DND-41 (cell line): Measurements from ENCODE around the gene CNTLN.

ENCODE experiments used
- ATAC-seq: fragments of 200-7000 bp; cut with Tn5 transposase; 3 replicates; pipeline ENCODE4 v1.9.1; 2021; ENCODE audit warnings: low read depth; ENCODE audit not compliant: insufficient read depth
- DNase-seq: peaks from one replicate; pipeline ENCODE4 v3.0.0-alpha.2; 2020
- H2AFZ ChIP-seq: 2 replicates; pipeline ENCODE4 v1.6.0; 2012; ENCODE audit warnings: low read depth, low read length
- H3K27ac ChIP-seq: 2 replicates; pipeline ENCODE4 v1.5.1; 2012; ENCODE audit warnings: low read length, inconsistent platforms
- H3K27me3 ChIP-seq: fragments of 200-600 bp; sonication (generic); 2 replicates; pipeline ENCODE4 v1.6.0; 2012; ENCODE audit warnings: low read length, mild to moderate bottlenecking, inconsistent platforms; ENCODE audit not compliant: insufficient read depth, poor library complexity
- H3K36me3 ChIP-seq: 2 replicates; pipeline ENCODE4 v1.5.1; 2012; ENCODE audit warnings: low read length, inconsistent platforms; ENCODE audit not compliant: insufficient read depth
- H3K4me1 ChIP-seq: 2 replicates; pipeline ENCODE4 v1.5.1; 2012; ENCODE audit warnings: mild to moderate bottlenecking, low read length; ENCODE audit not compliant: insufficient read depth
- H3K4me2 ChIP-seq: 2 replicates; pipeline ENCODE4 v1.6.0; 2012; ENCODE audit warnings: mild to moderate bottlenecking, moderate library complexity, low read length, inconsistent platforms; ENCODE audit not compliant: insufficient read depth
- H3K4me3 ChIP-seq, 2 experiments: fragments of 200-600 bp in 1 of 2; shearing (Covaris generic) in 1 of 2; 2 replicates each; pipeline ENCODE4 v1.5.1; 2012 to 2016; ENCODE audit warnings: inconsistent platforms in 2 of 2, low read length in 2 of 2, mild to moderate bottlenecking in 2 of 2, low read depth in 1 of 2, moderate library complexity in 1 of 2
- H3K79me2 ChIP-seq: 2 replicates; pipeline ENCODE4 v1.6.0; 2012; ENCODE audit warnings: low read length, inconsistent platforms; ENCODE audit not compliant: insufficient read depth
- H3K9ac ChIP-seq: 2 replicates; pipeline ENCODE4 v1.6.0; 2012; ENCODE audit warnings: low read depth, mild to moderate bottlenecking, inconsistent platforms, low read length, moderate library complexity
- H3K9me3 ChIP-seq: 2 replicates; pipeline ENCODE4 v1.5.1; 2012; ENCODE audit warnings: low read length, moderate library complexity, mild to moderate bottlenecking, inconsistent platforms; ENCODE audit not compliant: insufficient read depth, severe bottlenecking
- H4K20me1 ChIP-seq: 2 replicates; pipeline ENCODE4 v1.6.0; 2012; ENCODE audit warnings: low read length; ENCODE audit not compliant: insufficient read depth
- CTCF ChIP-seq: IDR thresholded peaks from 2 replicates; pipeline ENCODE4 v1.5.1; 2012; ENCODE audit warnings: borderline replicate concordance, low read length, moderate library complexity, mild to moderate bottlenecking; ENCODE audit not compliant: poor library complexity, severe bottlenecking; ENCODE audit errors: extremely low read depth
- EZH2 ChIP-seq: IDR thresholded peaks from 3 replicates; pipeline ENCODE4 v1.6.1; 2012; ENCODE audit warnings: borderline replicate concordance, low read depth, mild to moderate bottlenecking, moderate library complexity, low read length, inconsistent platforms; ENCODE audit not compliant: severe bottlenecking

The CNTLN gene

GRCh38 chr9:17531642-17532254, 396.9 kb downstream of the CNTLN start:
- Histone ChIP-seq H3K79me2 (no peaks in the 10 kb centered on the region), H3K4me2 (no peak overlapping the region; the same call in 1 of the 2 replicates), H3K27me3 (no peaks in the 10 kb centered on the region), H3K27ac (no peak overlapping the region), H3K4me1 (no peaks in the 10 kb centered on the region), H3K9ac (no peak overlapping the region), H3K4me3 (no peak overlapping the region), H2AFZ (peak overlapping the region; percentile 59; the same call in 1 of the 2 replicates), H3K36me3 (no peaks in the 10 kb centered on the region), H3K9me3 (no peaks in the 10 kb centered on the region), H4K20me1 (no peaks in the 10 kb centered on the region)
- TF ChIP-seq EZH2: no peak
- TF ChIP-seq CTCF: peak; percentile 67
- ATAC-seq (peak; percentile 75; the same call in 2 of the 3 replicates), DNase-seq (peak; percentile 51)

GRCh38 chr9:17532461-17532860, 397.6 kb downstream of the CNTLN start:
- Histone ChIP-seq H3K4me1 (no peaks in the 10 kb centered on the region), H3K4me2 (no peak overlapping the region), H3K4me3 (no peak overlapping the region), H3K27ac (no peak overlapping the region), H2AFZ (no peak overlapping the region), H3K36me3 (no peaks in the 10 kb centered on the region), H3K9me3 (no peaks in the 10 kb centered on the region), H3K27me3 (no peaks in the 10 kb centered on the region), H3K79me2 (no peaks in the 10 kb centered on the region), H4K20me1 (no peaks in the 10 kb centered on the region), H3K9ac (no peak overlapping the region)
- DNase-seq: no peak
- no peak for TF ChIP-seq CTCF
- no peak for TF ChIP-seq EZH2
- no peak for ATAC-seq

- Histone ChIP-seq H4K20me1 (no peaks in the 10 kb centered on the region), H3K9ac (no peak overlapping the region), H3K4me3 (no peak overlapping the region), H3K9me3 (no peaks in the 10 kb centered on the region), H3K27me3 (no peaks in the 10 kb centered on the region), H2AFZ (no peak overlapping the region), H3K27ac (no peak overlapping the region), H3K79me2 (no peaks in the 10 kb centered on the region), H3K4me2 (no peak overlapping the region), H3K36me3 (no peaks in the 10 kb centered on the region), H3K4me1 (no peaks in the 10 kb centered on the region)
- ATAC-seq: no peak
- DNase-seq: no peak
- TF ChIP-seq EZH2: no peak
- no peak for TF ChIP-seq CTCF
Observed at GRCh38 chr9:17535176-17535575, 400.3 kb downstream of the CNTLN start.
